ENCODE data around the gene MAOB. TPM values are rescaled to one million over a fixed set of nuclear protein-coding genes. Genes with fewer than 3 reads are reported as not detected.

MAOB gene
- total RNA-seq, 2 experiments from 2014 or later = not detected

GRCh38 chrX:43876680-43877079 lies 5.6 kb downstream of the MAOB start:
- Mint-ChIP-seq H3K4me1 (peaks cover 2% of the 10 kb centered on the region), H3K4me3 (no peak overlapping the region), H3K9me3 (ENCODE audit: low read depth) (no peaks in the 10 kb centered on the region), H3K27me3 (peaks cover 12% of the 10 kb centered on the region), H3K36me3 (no peaks in the 10 kb centered on the region), H3K27ac (no peak overlapping the region)
- no peak for ATAC-seq
- no peak for DNase-seq
- CTCF ChIA-PET = no interaction called here

GRCh38 chrX:43870758-43871419 lies 11.4 kb downstream of the MAOB start:
- no peak overlapping the region for H3K4me3 Mint-ChIP-seq
- no peaks in the 10 kb centered on the region for H3K36me3 Mint-ChIP-seq
- no peak overlapping the region for H3K27ac Mint-ChIP-seq
- ATAC-seq (no peak), DNase-seq (no peak)
- H3K4me1 Mint-ChIP-seq = no peaks in the 10 kb centered on the region
- no peaks in the 10 kb centered on the region for H3K9me3 Mint-ChIP-seq (ENCODE audit: low read depth)
- CTCF ChIA-PET = no interaction called here
- peaks cover 7% of the 10 kb centered on the region for H3K27me3 Mint-ChIP-seq

- CTCF ChIA-PET = no interaction called here
- DNase-seq (no peak), ATAC-seq (no peak)
- H3K36me3 Mint-ChIP-seq = no peaks in the 10 kb centered on the region
- peaks cover 7% of the 10 kb centered on the region for H3K27me3 Mint-ChIP-seq
- no peak overlapping the region for H3K27ac Mint-ChIP-seq
- H3K4me1 Mint-ChIP-seq = no peaks in the 10 kb centered on the region
- no peak overlapping the region for H3K4me3 Mint-ChIP-seq
- H3K9me3 Mint-ChIP-seq (ENCODE audit: low read depth) = no peaks in the 10 kb centered on the region
Measured at GRCh38 chrX:43870011-43870410, 12.2 kb downstream of the MAOB start.

GRCh38 chrX:43868791-43869190 lies 13.5 kb downstream of the MAOB start:
- ATAC-seq = no peak
- no peaks in the 10 kb centered on the region for H3K36me3 Mint-ChIP-seq
- no peak for DNase-seq
- no peak overlapping the region for H3K27ac Mint-ChIP-seq
- no peaks in the 10 kb centered on the region for H3K4me1 Mint-ChIP-seq
- H3K4me3 Mint-ChIP-seq = no peak overlapping the region
- no peaks in the 10 kb centered on the region for H3K9me3 Mint-ChIP-seq (ENCODE audit: low read depth)
- peaks cover 3% of the 10 kb centered on the region for H3K27me3 Mint-ChIP-seq
- CTCF ChIA-PET = no interaction called here

GRCh38 chrX:43866423-43866822 lies 15.8 kb downstream of the MAOB start:
- H3K27ac Mint-ChIP-seq = no peak overlapping the region
- H3K9me3 Mint-ChIP-seq (ENCODE audit: low read depth) = no peaks in the 10 kb centered on the region
- DNase-seq (no peak), ATAC-seq (no peak)
- CTCF ChIA-PET = no interaction called here
- no peaks in the 10 kb centered on the region for H3K4me1 Mint-ChIP-seq
- no peaks in the 10 kb centered on the region for H3K36me3 Mint-ChIP-seq
- H3K27me3 Mint-ChIP-seq = no peaks in the 10 kb centered on the region
- no peak overlapping the region for H3K4me3 Mint-ChIP-seq

GRCh38 chrX:43865791-43866190 lies 16.5 kb downstream of the MAOB start:
- no peaks in the 10 kb centered on the region for H3K27me3 Mint-ChIP-seq
- H3K36me3 Mint-ChIP-seq = no peaks in the 10 kb centered on the region
- no peak overlapping the region for H3K27ac Mint-ChIP-seq
- H3K4me3 Mint-ChIP-seq = no peak overlapping the region
- ATAC-seq (no peak), DNase-seq (no peak)
- H3K4me1 Mint-ChIP-seq = no peaks in the 10 kb centered on the region
- no peaks in the 10 kb centered on the region for H3K9me3 Mint-ChIP-seq (ENCODE audit: low read depth)
- CTCF ChIA-PET = no interaction called here

- no peak for DNase-seq
- H3K9me3 Mint-ChIP-seq (ENCODE audit: low read depth) = no peaks in the 10 kb centered on the region
- no peak overlapping the region for H3K27ac Mint-ChIP-seq
- no peaks in the 10 kb centered on the region for H3K36me3 Mint-ChIP-seq
- no peak overlapping the region for H3K4me3 Mint-ChIP-seq
- CTCF ChIA-PET = no interaction called here
- no peaks in the 10 kb centered on the region for H3K4me1 Mint-ChIP-seq
- H3K27me3 Mint-ChIP-seq = no peaks in the 10 kb centered on the region
- ATAC-seq = no peak
Measured at GRCh38 chrX:43862434-43862833, 19.8 kb downstream of the MAOB start.

- no peak overlapping the region for H3K4me3 Mint-ChIP-seq
- CTCF ChIA-PET = no interaction called here
- H3K4me1 Mint-ChIP-seq = no peaks in the 10 kb centered on the region
- H3K27ac Mint-ChIP-seq = no peak overlapping the region
- ATAC-seq (no peak), DNase-seq (no peak)
- no peaks in the 10 kb centered on the region for H3K27me3 Mint-ChIP-seq
- H3K36me3 Mint-ChIP-seq = no peaks in the 10 kb centered on the region
- no peaks in the 10 kb centered on the region for H3K9me3 Mint-ChIP-seq (ENCODE audit: low read depth)
Measured at GRCh38 chrX:43861750-43862149, 20.5 kb downstream of the MAOB start.

GRCh38 chrX:43860646-43861370 lies 21.4 kb downstream of the MAOB start:
- Mint-ChIP-seq H3K27ac (no peak overlapping the region), H3K4me1 (no peaks in the 10 kb centered on the region), H3K9me3 (ENCODE audit: low read depth) (no peaks in the 10 kb centered on the region), H3K4me3 (no peak overlapping the region), H3K27me3 (no peaks in the 10 kb centered on the region), H3K36me3 (no peaks in the 10 kb centered on the region)
- DNase-seq (no peak), ATAC-seq (no peak)
- CTCF ChIA-PET = no interaction called here

- Mint-ChIP-seq H3K27me3 (no peaks in the 10 kb centered on the region), H3K9me3 (ENCODE audit: low read depth) (no peaks in the 10 kb centered on the region), H3K4me1 (no peaks in the 10 kb centered on the region), H3K36me3 (no peaks in the 10 kb centered on the region), H3K27ac (no peak overlapping the region), H3K4me3 (no peak overlapping the region)
- DNase-seq (no peak), ATAC-seq (no peak)
- CTCF ChIA-PET = no interaction called here
Measured at GRCh38 chrX:43853225-43853828, 28.9 kb downstream of the MAOB start.

GRCh38 chrX:43850629-43851028 lies 31.6 kb downstream of the MAOB start:
- Mint-ChIP-seq H3K27ac (no peak overlapping the region), H3K36me3 (no peaks in the 10 kb centered on the region), H3K4me3 (no peak overlapping the region), H3K27me3 (no peaks in the 10 kb centered on the region), H3K4me1 (no peaks in the 10 kb centered on the region), H3K9me3 (ENCODE audit: low read depth) (no peaks in the 10 kb centered on the region)
- CTCF ChIA-PET = no interaction called here
- no peak for ATAC-seq
- DNase-seq = no peak

- no peaks in the 10 kb centered on the region for H3K27me3 Mint-ChIP-seq
- no peaks in the 10 kb centered on the region for H3K9me3 Mint-ChIP-seq (ENCODE audit: low read depth)
- H3K4me1 Mint-ChIP-seq = no peaks in the 10 kb centered on the region
- H3K4me3 Mint-ChIP-seq = no peak overlapping the region
- H3K27ac Mint-ChIP-seq = no peak overlapping the region
- CTCF ChIA-PET = no interaction called here
- DNase-seq (no peak), ATAC-seq (no peak)
- H3K36me3 Mint-ChIP-seq = no peaks in the 10 kb centered on the region
Measured at GRCh38 chrX:43849173-43849572, 33.1 kb downstream of the MAOB start.

GRCh38 chrX:43847352-43847751 lies 34.9 kb downstream of the MAOB start:
- ATAC-seq = no peak
- Mint-ChIP-seq H3K27me3 (no peaks in the 10 kb centered on the region), H3K9me3 (ENCODE audit: low read depth) (no peaks in the 10 kb centered on the region), H3K36me3 (no peaks in the 10 kb centered on the region), H3K4me1 (no peaks in the 10 kb centered on the region), H3K27ac (no peak overlapping the region), H3K4me3 (no peak overlapping the region)
- no peak for DNase-seq
- CTCF ChIA-PET = no interaction called here

GRCh38 chrX:43846558-43846957 lies 35.7 kb downstream of the MAOB start:
- Mint-ChIP-seq H3K9me3 (ENCODE audit: low read depth) (no peaks in the 10 kb centered on the region), H3K4me1 (no peaks in the 10 kb centered on the region), H3K27me3 (peaks cover under 1% of the 10 kb centered on the region), H3K36me3 (no peaks in the 10 kb centered on the region), H3K27ac (no peak overlapping the region), H3K4me3 (no peak overlapping the region)
- CTCF ChIA-PET = no interaction called here
- DNase-seq (no peak), ATAC-seq (no peak)

All from activated CD8-positive, alpha-beta memory T cell treated with anti-CD3 and anti-CD28 coated beads, Interleukin-2, amount 10 ng/mL, durations not matched to agents 7 days and 5 days (primary cell).